ENCODE measurements around the gene VPS33B. TPM values are rescaled to one million over a fixed set of nuclear protein-coding genes. Genes with fewer than 3 reads are reported as not detected.

VPS33B gene
- total and polyA plus RNA-seq, 2 experiments from 2014 or later: 8.8 to 15.2 TPM

DNA sequence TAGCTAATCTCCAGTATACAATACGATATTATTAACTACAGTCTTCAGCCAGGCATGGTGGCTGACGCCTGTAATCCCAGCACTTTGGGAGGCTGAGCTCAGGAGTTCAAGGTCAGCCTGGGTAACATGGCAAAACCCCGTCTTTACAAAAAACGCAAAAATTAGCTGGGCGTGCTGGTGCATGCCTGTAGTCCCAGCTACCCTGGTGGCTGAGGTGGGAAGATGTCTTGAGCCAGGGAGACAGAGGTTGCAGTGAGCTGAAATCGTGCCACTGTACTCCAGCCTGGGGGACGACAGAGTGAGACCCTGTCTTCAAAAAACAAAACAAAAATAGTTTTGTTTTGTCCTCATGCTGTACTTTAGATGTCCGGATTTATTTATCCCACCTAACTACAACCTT lies 48.5 kb upstream of the VPS33B start (continued):
- TF ChIP-seq ZNF462 (CRISPR knock-in tag; IDR thresholded peaks at IDR 0.05) (no peak), ZNF331 (CRISPR knock-in tag; IDR thresholded peaks at IDR 0.05; ENCODE audit: low read depth) (no peak), POLR2AphosphoS5 (IDR thresholded peaks at IDR 0.05; ENCODE audit: low read depth) (no peak)
- TF ChIP-seq, protein P1, sequence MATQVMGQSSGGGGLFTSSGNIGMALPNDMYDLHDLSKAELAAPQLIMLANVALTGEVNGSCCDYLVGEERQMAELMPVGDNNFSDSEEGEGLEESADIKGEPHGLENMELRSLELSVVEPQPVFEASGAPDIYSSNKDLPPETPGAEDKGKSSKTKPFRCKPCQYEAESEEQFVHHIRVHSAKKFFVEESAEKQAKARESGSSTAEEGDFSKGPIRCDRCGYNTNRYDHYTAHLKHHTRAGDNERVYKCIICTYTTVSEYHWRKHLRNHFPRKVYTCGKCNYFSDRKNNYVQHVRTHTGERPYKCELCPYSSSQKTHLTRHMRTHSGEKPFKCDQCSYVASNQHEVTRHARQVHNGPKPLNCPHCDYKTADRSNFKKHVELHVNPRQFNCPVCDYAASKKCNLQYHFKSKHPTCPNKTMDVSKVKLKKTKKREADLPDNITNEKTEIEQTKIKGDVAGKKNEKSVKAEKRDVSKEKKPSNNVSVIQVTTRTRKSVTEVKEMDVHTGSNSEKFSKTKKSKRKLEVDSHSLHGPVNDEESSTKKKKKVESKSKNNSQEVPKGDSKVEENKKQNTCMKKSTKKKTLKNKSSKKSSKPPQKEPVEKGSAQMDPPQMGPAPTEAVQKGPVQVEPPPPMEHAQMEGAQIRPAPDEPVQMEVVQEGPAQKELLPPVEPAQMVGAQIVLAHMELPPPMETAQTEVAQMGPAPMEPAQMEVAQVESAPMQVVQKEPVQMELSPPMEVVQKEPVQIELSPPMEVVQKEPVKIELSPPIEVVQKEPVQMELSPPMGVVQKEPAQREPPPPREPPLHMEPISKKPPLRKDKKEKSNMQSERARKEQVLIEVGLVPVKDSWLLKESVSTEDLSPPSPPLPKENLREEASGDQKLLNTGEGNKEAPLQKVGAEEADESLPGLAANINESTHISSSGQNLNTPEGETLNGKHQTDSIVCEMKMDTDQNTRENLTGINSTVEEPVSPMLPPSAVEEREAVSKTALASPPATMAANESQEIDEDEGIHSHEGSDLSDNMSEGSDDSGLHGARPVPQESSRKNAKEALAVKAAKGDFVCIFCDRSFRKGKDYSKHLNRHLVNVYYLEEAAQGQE (IDR thresholded peaks at IDR 0.05; ENCODE audit: unreplicated experiment): no peak

GRCh38 chr15:91068966-91069365 lies 46.6 kb upstream of the VPS33B start:
- Mint-ChIP-seq H3K4me1 (peaks cover 8% of the 10 kb centered on the region; the same call in 1 of the 3 replicates), H3K36me3 (ENCODE audit: low read depth) (no peaks in the 10 kb centered on the region)
- no peak for ATAC-seq

More at GRCh38 chr15:91068966-91069365, 46.6 kb upstream of the VPS33B start:
- Histone ChIP-seq H3K27me3 (ENCODE audit: insufficient read depth) (no peaks in the 10 kb centered on the region), H4K20me1 (replicated peaks; ENCODE audit: insufficient read depth) (no peaks in the 10 kb centered on the region), H2AFZ (no peak overlapping the region), H3K36me3 (ENCODE audit: insufficient read depth) (no peaks in the 10 kb centered on the region), H3K4me1 (ENCODE audit: insufficient read depth) (no peaks in the 10 kb centered on the region; the same call in 1 of the 2 replicates), H3K27ac (ENCODE audit: low read depth) (no peak overlapping the region), H3K4me2 (no peak overlapping the region), H3K79me2 (replicated peaks; ENCODE audit: insufficient read depth) (no peaks in the 10 kb centered on the region), H3K4me3 (no peak overlapping the region), H3K9me2 (ENCODE audit: insufficient read depth) (no peaks in the 10 kb centered on the region), H3F3A (replicated peaks; ENCODE audit: low read depth) (no peaks in the 10 kb centered on the region)
- H3K27ac Mint-ChIP-seq: no peak overlapping the region
- DNase-seq (ENCODE audit: low spot score): peak; percentile 27
- peaks cover 8% of the 10 kb centered on the region for H3K9me3 Mint-ChIP-seq
- H3K27me3 Mint-ChIP-seq (ENCODE audit: insufficient read depth, low read depth, poor library complexity): no peaks in the 10 kb centered on the region
- TF ChIP-seq, protein P1 (IDR thresholded peaks at IDR 0.05; ENCODE audit: unreplicated experiment): no peak
- TF ChIP-seq ZNF331 (CRISPR knock-in tag; IDR thresholded peaks at IDR 0.05; ENCODE audit: low read depth) (no peak), EZH2phosphoT487 (IDR thresholded peaks at IDR 0.05; ENCODE audit: unreplicated experiment) (no peak), JUNB (IDR thresholded peaks at IDR 0.05; ENCODE audit: unreplicated experiment) (no peak), CTCF (conservative IDR thresholded peaks at IDR 0.05; ENCODE audit: low read depth in 2 of 2) (peak; percentile 57 to 67), NANOG (IDR thresholded peaks at IDR 0.05; ENCODE audit: borderline replicate concordance) (no peak), ZNF114 (CRISPR knock-in tag; IDR thresholded peaks at IDR 0.05) (no peak), EZH2 (IDR thresholded peaks at IDR 0.05; ENCODE audit: low read depth, unreplicated experiment) (no peak)
- no peak overlapping the region for H3K4me3 Mint-ChIP-seq

Measured in GM23338 (cell line).